ENCODE measurements around the gene CEP350.
"Not testable (repeated sequence)": the region's sequence is repeated elsewhere in the genome, so short reads cannot be mapped to it uniquely, and the experiment has no call there.

CEP350 gene

DNA sequence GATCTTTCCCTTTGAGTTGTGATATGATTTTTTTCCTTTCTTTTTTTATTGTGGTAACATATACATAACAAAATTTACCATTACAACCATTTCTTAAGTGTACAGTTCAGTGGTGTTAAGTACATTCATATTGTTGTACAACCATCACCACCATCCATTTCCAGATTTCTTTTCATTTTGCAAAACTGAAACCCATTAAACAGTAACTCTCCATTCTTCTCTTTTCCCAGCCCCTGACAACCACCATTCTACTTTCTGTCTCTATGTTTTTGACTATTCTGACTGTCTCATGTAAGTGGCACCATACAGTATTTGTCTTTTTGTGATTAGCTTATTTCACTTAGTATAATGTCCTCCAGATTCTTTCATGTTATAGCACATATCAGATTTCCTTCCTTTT, 30.3 kb downstream of the CEP350 start:
- no peak for DNase-seq (ENCODE audit: low read depth)

DNA sequence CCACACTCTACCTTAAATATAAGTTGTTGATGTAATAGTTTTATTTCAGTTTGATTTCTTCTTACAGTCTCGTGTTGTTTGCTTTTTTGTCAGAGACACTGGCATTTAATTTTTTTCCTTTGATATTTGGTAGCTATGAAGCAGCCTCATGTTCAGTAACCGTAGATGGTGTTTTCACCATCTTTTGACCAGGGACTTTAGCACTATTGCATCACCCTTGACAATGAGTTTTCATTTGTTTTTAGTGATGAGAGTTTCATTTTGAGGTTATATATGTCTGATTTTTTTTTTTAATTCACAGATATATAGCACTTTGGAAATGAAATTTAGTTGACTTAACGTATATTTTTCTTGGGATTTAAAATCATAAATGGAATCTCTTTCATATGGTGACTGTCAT, 36.2 kb downstream of the CEP350 start:
- no peak for DNase-seq (ENCODE audit: low read depth)

- DNase-seq (ENCODE audit: low read depth) = no peak
Measured at GRCh38 chr1:179995576-179995975, 41.0 kb downstream of the CEP350 start.

- DNase-seq (ENCODE audit: low read depth) = no peak
Measured at GRCh38 chr1:179996099-179996498, 41.5 kb downstream of the CEP350 start.

DNA sequence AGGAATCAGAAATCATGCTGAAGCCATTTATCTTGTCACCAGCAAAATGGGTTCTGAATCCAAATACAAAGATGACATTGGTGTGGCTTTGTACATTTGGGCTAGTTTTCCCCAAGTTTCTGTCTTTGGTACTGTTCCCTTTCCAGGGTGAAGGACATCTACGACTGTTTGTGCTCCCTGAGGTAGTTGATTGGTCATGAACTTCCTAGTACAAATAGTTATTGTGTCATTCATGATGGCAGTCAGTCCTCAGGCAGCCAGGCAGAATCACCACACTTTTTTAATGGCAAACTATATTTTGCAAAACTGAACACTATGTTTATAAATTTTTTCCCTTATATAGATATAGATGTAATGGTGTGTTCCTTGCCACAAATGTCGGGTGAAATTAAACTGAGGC, 46.0 kb downstream of the CEP350 start:
- DNase-seq (ENCODE audit: low read depth) = no peak

DNA sequence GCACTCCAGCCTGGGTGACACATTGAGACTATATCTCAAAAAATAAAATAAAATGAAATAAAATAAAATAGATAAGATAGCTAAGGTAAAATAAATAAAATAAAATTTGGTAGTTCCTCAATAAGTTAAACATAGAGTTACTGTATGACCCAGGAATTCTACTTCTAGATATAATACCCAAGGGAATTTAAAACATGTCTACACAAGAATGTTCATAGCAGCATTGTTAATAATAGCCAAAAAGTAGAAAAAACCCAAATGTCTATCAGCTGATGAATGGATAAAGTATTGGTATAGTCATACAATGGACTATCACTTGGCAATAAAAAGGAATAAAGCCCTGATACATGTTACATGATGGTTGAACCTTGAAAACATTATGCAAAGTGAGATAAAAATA, 47.8 kb downstream of the CEP350 start:
- DNase-seq (ENCODE audit: low read depth) = no peak

DNA sequence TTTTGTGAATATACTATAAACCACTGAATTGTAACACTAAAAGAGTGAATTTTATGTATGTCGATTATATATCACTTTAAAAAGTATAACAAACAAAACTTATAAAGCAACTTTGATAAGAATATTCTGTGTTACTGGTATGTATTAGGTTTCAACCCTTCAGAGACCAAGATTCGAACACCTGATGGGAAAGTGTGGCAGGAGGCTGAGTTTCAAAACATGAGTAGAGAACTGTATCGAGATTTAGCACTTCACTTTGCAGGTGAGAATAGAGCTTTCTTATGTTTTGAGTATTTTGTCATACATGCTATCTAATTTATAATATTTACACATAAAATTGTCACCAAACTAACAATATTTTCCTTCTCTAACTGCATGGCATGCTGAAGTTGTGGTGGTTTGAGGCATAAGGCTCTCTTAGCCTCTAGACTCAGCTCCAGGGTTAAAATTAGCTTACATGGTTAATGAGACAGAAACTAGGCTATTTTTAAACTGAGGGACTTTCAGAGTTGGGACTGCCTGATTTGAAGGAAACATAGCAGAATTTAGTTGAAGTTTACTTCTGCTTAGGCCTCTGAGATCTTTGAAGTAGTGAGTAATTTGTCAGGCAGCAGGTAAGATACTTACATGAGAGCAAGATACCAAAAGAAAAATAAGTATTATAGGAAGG, 48.6 kb downstream of the CEP350 start:
- DNase-seq (ENCODE audit: low read depth) = no peak

DNA sequence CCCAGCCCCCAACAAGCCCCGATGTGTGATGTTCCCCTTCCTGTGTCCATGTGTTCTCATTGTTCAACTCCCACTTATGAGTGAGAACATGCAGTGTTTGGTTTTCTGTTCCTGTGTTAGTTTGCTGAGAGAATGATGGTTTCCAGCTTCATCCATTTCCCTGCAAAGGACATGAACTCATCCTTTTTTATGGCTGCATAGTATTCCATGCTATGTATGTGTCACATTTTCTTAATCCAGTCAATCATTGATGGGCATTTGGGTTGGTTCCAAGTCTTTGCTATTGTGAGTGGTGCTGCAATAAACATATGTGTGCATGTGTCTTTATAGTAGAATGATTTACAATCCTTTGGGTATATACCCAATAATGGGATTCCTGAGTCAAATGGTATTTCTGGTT, 52.2 kb downstream of the CEP350 start:
- not testable (repeated sequence) for DNase-seq (ENCODE audit: low read depth)

GRCh38 chr1:180020017-180020416, 65.4 kb downstream of the CEP350 start:
- no peak for DNase-seq (ENCODE audit: low read depth)

DNA sequence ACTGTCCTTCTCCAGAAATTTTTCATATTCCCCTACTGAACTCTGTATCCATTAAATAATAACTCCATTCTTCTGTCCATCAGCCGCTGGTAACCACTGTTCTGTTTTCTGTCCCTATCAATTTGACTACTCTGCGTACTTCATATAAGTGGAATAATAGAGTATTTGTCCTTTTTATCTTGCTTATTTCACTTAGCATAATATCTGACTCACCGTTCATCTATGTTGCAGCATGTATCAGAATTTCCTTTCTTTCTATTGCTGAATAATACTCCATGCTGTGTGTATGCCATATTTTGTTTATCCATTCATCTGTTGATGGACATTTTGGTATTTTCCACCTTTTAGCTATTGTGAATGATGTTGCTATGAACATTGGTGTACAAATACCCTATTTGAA, 71.9 kb downstream of the CEP350 start:
- DNase-seq (ENCODE audit: low read depth) = no peak

GRCh38 chr1:180027949-180028445, 73.4 kb downstream of the CEP350 start:
- DNase-seq (ENCODE audit: low read depth) = no peak

- no peak for DNase-seq (ENCODE audit: low read depth)
Measured at GRCh38 chr1:180028864-180029263, 74.3 kb downstream of the CEP350 start.

GRCh38 chr1:180029524-180030135, 75.0 kb downstream of the CEP350 start:
- no peak for DNase-seq (ENCODE audit: low read depth)

DNA sequence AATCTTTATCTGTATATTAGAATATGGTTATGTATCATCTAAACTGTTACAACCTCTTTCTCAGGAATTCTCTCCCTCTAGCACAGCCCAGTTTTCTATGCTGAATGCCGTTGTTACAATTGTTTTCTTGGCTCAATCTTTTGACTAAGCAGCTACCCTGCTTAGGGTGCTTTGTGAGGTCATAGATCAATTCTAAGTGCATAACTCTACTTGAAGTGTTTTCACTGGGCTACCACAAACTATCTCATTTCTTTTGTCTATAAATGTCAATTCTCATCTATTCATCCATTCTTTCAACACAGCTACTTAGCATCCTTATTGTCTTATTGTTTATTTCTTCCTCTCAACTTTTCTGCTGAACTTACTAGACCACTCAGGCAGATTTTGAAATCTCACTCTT, 77.1 kb downstream of the CEP350 start:
- no peak for DNase-seq (ENCODE audit: low read depth)

DNA sequence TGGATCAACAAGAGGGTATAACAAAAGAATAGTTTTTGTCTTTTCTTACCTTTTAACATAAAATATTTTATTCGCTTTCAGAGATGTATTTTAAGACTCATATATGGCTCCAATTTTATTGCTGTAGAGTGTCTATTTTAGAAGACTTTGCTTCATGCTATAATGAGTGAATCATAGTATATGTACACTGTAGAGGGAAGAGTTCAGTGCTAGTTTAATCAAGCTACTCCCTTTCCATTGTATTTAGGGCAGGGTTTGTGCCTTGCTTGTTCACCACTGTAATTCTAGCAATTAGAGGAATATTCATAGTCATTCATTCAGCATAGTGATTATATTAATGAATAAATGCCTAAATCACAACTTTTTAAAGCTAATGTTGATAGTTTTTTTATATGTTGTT, 78.8 kb downstream of the CEP350 start:
- DNase-seq (ENCODE audit: low read depth) = no peak

- no peak for DNase-seq (ENCODE audit: low read depth)
Measured at GRCh38 chr1:180040034-180040433, 85.4 kb downstream of the CEP350 start.

DNA sequence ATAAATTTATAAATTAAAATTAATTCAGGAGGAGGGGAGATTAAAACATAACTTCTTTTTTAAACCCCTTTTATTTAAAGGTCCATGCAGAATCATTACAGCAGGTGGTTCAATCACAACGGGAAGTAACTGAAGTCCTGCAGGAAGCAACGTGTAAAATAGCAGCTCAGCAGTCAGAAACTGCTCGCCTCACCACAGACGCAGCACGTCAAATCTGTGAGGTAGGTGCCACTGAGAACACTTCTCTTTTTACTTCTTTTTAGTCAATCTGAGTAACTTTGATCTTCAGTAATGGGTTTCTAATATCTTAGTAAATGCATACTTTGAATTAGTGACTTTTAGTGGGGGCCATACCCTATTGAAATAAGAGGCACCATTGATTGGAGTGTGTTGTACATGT, 87.0 kb downstream of the CEP350 start:
- DNase-seq (ENCODE audit: low read depth) = no peak

GRCh38 chr1:180042988-180043622, 88.5 kb downstream of the CEP350 start:
- no peak for DNase-seq (ENCODE audit: low read depth)

DNA sequence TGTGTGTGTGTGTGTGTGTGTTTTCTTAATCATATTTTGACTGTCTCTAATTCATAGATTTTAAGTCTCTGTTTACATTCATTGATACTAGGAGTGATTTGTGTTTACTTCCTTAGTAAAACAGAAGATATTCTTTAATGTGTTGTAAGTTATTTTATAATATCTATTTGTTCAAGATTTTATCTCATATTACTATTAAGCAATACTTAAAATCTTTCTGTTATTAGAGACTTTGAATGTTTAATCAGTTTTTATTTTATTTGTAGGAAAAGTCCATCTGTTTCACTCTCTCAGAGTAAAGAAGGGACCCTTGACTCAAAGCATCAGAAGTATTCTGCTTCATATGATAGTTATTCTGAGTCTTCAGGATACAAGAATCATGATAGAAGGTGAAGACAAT, 89.2 kb downstream of the CEP350 start:
- DNase-seq (ENCODE audit: low read depth) = no peak

DNA sequence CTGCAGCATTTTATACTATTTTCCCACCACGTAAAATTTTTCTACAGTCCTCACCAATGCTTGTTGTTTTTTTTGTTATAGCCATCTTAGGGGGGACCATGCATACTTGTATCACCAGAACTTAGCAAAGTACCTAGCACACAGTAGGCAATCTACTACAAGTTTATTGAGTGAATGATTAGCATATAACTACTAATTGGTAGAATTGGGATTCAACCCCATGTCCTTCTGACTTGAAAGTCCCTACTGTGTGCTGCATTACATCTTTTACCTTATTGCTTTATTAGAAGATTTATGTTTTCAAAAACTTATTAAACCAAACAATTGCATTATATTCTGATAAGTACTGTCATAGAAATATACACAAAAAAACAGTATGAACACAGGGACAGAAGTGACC, 92.1 kb downstream of the CEP350 start:
- DNase-seq (ENCODE audit: low read depth) = no peak

- DNase-seq (ENCODE audit: low read depth) = no peak
Measured at GRCh38 chr1:180053594-180054567, 99.3 kb downstream of the CEP350 start.

DNA sequence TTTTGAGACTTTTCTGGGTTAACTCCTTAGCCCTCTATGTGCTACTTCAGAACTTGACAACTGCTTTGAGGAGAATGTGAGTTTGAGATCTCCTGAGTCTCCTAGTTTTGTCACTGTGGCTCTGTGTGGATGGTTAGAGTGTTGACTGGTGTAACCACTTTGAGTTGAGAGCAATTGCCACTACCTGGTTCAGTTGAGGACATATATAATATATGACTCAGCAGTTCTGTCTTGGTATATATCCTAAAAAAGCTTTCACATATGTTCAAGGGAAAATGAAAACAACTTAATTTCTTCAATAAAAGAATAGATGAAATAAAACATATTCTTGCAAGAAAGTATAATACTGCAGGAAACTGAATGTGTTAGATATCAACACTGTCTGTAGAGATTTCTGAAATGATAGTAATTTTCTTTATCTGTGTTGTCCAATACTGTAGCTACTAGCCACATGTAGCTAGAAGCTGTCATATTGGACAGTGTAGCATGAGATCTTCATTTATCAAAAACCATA, 103.3 kb downstream of the CEP350 start:
- no peak for DNase-seq (ENCODE audit: low read depth)
